Stimulated activated CD4-positive, alpha-beta T cell treated with anti-CD3 and anti-CD28 coated beads, Interleukin-15, amount 100 ng/mL, for 1 hour (primary cell): ENCODE data around the gene PRKCZ.

Source experiments
- DNase-seq, 2 donors: peaks; one replicate each; pipeline ENCODE4 v3.0.0-alpha.2; 2020; ENCODE audit warnings: low read depth in 1 of 2, low spot score in 1 of 2

The PRKCZ gene

GRCh38 chr1:2061065-2061778, 11.0 kb downstream of the PRKCZ start:
- no peak for DNase-seq

- no peak for DNase-seq
These were observed 15.5 kb downstream of the PRKCZ start for GRCh38 chr1:2065699-2066098.

GRCh38 chr1:2067393-2067792, 17.2 kb downstream of the PRKCZ start:
- no peak for DNase-seq

GRCh38 chr1:2067981-2068380, 17.8 kb downstream of the PRKCZ start:
- DNase-seq: no peak

GRCh38 chr1:2068951-2069350, 18.7 kb downstream of the PRKCZ start:
- DNase-seq: no peak

- no peak for DNase-seq
These were observed 19.8 kb downstream of the PRKCZ start for GRCh38 chr1:2070016-2070415.

- no peak for DNase-seq
These were observed 20.8 kb downstream of the PRKCZ start for GRCh38 chr1:2070800-2071530.

- DNase-seq: no peak
These were observed 22.0 kb downstream of the PRKCZ start for GRCh38 chr1:2072109-2072806.

- DNase-seq: no peak
These were observed 22.7 kb downstream of the PRKCZ start for GRCh38 chr1:2072891-2073290.

- no peak for DNase-seq
These were observed 23.4 kb downstream of the PRKCZ start for GRCh38 chr1:2073382-2074230.

- DNase-seq: no peak
These were observed 24.2 kb downstream of the PRKCZ start for GRCh38 chr1:2074396-2074795.

GRCh38 chr1:2074944-2075740, 24.9 kb downstream of the PRKCZ start:
- no peak for DNase-seq

- DNase-seq: no peak
These were observed 26.6 kb downstream of the PRKCZ start for GRCh38 chr1:2076826-2077225.

- DNase-seq: no peak
These were observed 28.0 kb downstream of the PRKCZ start for GRCh38 chr1:2078170-2078569.

- DNase-seq: no peak
These were observed 29.3 kb downstream of the PRKCZ start for GRCh38 chr1:2079396-2080085.

GRCh38 chr1:2080140-2080539, 29.9 kb downstream of the PRKCZ start:
- no peak for DNase-seq

GRCh38 chr1:2080884-2081283, 30.7 kb downstream of the PRKCZ start:
- DNase-seq: no peak

GRCh38 chr1:2081326-2081885, 31.2 kb downstream of the PRKCZ start:
- DNase-seq: no peak

GRCh38 chr1:2082064-2082463, 31.9 kb downstream of the PRKCZ start:
- DNase-seq: no peak

GRCh38 chr1:2083666-2084065, 33.5 kb downstream of the PRKCZ start:
- DNase-seq: no peak
